Endothelial cell of hepatic sinusoid (primary cell): ENCODE results near the gene QPCT.

Experiments used
- in situ Hi-C: cut with HindIII; loops from 2 replicates; pipeline ENCODE4 v1.10.0; 2017; ENCODE audit warnings: low sequenced_read_pairs

QPCT gene

DNA sequence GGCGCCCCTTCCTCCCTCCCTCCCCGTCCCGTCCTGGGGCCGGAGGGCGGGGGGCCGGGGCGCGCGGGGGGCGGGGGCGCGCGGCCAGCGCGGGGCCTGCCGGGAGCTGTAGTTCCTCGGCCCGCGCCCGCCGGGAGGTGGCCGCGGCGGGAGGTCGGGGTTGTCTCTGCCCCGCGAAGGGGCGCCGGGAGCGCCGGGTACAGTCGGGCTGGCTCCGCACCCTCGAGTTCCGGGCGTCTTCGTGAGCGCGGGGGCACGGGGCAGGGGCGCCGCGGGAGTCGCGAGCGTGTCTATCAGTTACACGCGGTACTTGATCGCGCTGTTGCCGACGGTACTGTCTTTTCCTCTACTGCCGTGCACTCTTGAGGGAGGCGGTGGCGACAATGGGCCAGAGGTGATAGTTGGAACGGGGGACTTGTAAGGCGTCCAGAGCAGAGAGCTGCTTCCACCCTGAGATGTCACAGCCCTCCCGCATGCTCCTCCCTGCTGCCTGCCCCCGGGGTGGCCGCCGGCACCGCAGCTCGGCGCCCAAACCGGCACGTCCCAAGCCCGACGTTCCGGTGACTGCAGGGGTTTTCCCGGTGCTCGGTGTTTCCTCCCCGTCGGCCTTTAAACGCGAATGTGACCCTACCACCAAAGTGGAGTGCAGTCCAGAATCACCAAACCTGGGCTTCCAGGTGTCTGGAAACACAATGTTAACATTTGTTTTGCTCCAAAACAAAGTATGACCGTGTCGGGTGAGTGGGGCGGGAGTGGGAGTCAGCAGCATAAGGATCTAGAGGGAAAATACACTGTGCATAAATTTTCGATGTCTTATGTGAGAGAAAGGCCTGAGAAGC, 19.4 kb upstream of the QPCT start, which contains the start of gene PRKD3:
Gene PRKD3 (minus strand): TSS at position 48 of the 839 bp plus-strand sequence. CDS start 8,309 bp downstream, outside the sequence.
- in situ Hi-C loops: no loop called here

- in situ Hi-C loops: no loop called here
Observed at GRCh38 chr2:37325625-37326071, 18.8 kb upstream of the QPCT start.

- in situ Hi-C loops: no loop called here
Observed at GRCh38 chr2:37326285-37326684, 18.1 kb upstream of the QPCT start.

DNA sequence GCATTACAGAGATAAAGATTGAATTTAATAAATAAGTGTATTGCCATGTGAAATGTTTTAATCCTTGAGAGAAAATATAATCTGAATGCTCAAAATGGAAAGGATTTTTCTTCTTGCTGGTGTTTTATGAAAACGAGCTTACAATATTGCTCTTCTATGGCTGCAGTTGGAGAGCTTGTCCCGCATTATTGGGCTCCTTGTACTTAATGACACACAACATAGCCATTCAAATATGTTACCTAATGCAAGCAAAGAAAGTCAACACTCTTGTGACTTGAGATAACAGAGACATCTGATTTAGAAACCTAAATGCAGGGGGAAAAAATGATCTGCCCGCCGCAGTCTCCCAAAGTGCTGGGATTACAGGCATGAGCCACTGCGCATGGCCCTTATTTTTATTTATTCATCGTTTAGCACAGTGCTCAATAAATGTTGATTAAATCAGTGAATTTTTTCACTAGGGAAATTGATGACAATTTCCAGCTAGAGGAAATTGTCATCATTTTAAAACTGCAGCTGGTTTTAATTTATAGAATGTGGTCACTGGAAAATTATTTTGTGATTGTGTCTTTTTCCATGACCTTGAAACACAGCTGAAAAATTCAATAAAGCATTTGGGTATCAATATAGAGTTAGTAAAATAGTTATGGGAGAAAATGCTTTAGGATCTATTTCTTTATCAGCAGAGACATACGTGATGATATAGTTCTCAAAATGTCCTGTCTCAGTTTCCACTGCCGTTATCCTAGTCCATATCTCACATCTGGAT, 17.4 kb upstream of the QPCT start:
- in situ Hi-C loops: no loop called here

DNA sequence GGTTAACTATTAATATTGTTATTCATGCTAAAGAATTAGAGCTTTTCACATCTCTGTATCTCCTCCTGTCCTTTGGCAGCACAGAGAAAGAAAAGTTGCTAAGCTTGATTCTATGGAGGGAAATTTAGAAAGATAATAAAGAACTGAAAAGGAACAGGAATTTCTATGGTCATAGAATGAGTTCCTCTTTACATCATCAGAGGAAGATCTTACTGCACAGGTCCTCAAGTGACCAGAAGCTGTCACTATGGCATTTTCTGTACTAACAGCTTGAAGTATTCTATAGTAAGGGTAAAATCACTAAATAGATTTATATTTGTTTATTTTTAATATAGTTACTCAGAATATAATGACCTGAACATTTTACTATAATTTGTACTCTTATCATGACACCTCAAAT, 13.7 kb upstream of the QPCT start:
- in situ Hi-C loops: no loop called here

GRCh38 chr2:37332560-37332959, 11.9 kb upstream of the QPCT start:
- in situ Hi-C loops: no loop called here

DNA sequence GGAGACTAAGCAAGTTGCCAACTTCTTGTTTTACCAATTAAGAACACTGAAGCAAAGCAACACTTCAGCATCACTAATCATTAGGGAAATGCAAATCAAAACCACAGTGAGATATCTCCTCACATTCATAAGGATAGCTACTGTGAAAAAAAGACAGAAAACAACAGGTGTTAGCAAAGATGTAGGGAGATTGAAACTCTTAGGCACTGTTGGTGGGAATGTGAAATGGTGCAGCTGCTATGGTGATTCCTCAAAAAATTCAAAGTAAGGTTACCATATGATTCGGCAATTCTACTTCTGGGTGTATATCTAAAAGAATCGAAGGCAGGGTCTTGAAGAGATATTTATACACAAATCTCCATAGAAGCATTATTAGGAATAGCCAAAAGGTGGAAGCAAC, 11.2 kb upstream of the QPCT start:
- in situ Hi-C loops: no loop called here

DNA sequence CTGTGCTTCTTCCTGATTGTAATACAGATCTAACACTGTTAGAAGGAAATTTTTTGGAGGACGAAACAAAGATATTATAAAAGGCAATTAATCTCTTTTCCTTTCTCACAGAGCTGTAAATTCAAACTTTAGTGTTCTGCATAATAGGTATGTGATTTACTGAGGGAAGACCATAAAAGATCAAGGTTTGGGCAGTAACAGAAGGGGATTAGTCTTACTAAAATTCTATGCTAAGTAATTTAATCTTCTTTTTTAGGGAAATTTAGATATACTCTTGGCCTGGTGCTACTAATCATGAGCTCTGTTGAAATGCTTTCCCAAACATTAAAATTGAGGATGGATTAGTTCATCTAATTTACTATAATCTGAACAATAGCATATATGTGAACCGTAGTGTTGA, 8.8 kb upstream of the QPCT start:
- in situ Hi-C loops: no loop called here

GRCh38 chr2:37337620-37338280, 6.7 kb upstream of the QPCT start:
- in situ Hi-C loops: no loop called here

GRCh38 chr2:37338933-37339332, 5.5 kb upstream of the QPCT start:
- in situ Hi-C loops: no loop called here

GRCh38 chr2:37340637-37341036, 3.8 kb upstream of the QPCT start:
- in situ Hi-C loops: no loop called here

- in situ Hi-C loops: no loop called here
Observed at GRCh38 chr2:37342591-37343220, 1.7 kb upstream of the QPCT start.

DNA sequence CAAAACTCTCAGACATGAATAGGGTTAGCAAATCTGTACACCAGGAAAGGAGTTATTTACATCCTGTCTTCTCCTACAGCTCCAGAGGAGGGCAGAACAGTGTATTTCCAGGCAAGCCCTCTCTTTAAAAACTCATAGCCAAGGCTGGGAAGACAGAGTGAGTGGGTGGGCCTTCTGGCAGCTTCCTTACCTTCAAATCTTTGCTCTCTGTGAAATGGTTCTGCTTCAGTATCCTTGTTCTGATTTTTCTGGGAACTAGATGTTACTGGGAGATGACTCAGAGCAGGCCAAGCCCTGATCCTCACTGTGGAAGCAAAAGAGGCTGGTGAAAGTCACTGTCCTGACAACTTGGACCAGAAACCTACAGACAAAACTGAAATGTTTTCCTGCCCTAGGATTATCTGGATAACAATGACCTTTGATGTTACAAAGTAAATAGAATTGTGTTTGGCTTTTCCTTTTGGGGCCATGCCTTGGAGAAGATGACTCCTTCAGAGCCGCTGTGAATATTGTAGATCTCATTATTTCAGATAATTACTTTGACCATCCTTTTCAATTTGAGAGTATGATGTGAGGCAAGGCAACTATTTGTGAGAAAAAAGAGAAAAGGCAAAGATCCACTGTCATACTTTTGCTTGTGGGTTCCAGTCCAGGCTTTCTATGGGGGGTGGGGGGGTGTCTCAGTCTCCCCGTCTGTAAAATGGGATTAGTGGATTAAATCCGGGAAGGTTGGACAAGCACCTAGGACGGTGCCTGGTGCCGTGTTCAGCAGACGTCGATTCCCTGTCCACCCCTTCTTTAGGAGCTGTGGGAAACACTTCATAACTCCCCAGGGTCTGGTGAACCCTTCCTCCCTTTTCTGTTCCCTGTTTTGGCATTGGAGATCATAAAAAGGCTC, 644 bp upstream of the QPCT start:
- in situ Hi-C loops: no loop called here

GRCh38 chr2:37348155-37348554, 3.7 kb downstream of the QPCT start:
- in situ Hi-C loops: no loop called here

DNA sequence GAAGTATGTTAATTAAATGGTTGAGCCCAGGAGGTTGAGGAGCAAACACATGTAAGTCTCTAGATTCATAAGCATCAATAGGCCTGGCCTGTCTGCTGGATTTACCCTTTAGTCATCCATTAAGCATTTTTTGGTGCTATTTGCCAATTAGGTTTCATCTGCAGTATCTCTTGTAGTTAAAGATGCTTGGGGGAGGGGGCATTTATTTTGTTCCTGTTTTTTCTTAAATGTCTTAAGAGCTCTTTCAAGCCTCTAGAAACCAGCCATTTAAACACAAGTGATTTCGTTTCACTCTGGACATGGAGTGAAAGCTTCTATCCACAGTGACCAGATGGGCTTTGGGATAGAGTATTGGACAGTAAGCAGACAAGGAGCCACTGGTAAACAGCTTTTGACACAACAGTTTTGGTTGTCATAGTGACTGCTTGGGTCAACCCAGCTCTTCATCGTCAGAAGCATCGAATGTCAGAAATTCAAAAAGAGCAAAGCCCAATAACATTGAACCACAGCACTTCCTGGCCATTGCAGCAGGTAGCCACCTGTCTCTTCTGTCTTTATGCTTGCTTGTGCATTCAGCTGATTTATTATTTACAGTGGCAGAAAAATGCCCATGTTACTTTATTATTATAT, 4.9 kb downstream of the QPCT start:
- in situ Hi-C loops: no loop called here

- in situ Hi-C loops: no loop called here
Observed at GRCh38 chr2:37350034-37350433, 5.6 kb downstream of the QPCT start.

DNA sequence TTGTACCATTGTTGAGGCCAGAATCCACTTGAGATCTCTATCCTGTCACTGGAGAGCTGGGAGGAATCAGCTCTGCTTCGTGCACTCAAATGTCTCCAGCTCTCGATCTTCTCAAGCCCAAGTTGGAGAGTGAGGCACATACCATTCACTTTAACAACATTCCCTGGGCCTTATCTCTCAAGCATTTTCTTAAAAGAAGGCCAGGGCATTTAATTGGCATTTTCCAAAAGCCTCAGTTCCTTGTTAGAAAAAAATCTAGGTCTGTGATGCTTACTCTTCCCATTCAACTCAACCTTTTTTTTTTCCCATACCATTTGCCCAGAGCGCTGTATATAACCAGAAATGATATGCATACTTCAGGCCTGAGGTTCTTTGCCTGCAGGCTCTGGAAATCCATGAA, 10.1 kb downstream of the QPCT start:
- in situ Hi-C loops: no loop called here

DNA sequence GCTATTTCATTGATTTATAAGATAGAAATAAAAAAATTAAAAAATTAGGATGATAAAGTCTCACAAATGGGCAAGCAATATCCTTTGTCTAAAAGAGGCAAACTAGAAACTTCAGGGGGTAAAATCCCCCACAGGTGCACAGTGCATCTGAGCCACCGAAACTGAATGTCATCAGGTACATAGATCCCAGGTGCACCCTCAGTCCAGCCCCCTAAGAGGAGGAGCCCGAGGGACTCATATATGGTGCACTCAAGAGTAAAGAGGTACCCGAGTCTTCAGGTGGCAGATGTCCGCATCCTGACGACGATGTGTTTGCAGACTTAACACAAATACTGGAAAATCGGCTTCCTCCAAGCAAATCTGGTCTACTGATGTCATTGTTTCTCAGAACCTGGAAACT, 11.3 kb downstream of the QPCT start:
- in situ Hi-C loops: no loop called here

- in situ Hi-C loops: no loop called here
Observed at GRCh38 chr2:37356299-37356698, 11.9 kb downstream of the QPCT start.

- in situ Hi-C loops: no loop called here
Observed at GRCh38 chr2:37357069-37357468, 12.6 kb downstream of the QPCT start.
